K562 (cell line): Measurements from ENCODE around the gene PCGF6. TPM values are rescaled to one million over a fixed set of nuclear protein-coding genes. Genes with fewer than 3 reads are reported as not detected.

Experiments used
- ATAC-seq: fragments of 200-7000 bp; cut with Tn5 transposase; 3 replicates; pipeline ENCODE4 v1.9.1; 2020; ENCODE audit warnings: moderate library complexity
- BruUV-seq: library from RNA; stranded (reverse); fragments of 400-500 nt; replicated peaks from 2 replicates; lab custom pipeline; 2021; lab: Mats Ljungman, UMichigan
- CTCF ChIA-PET: fragments of 300-600 bp; formaldehyde crosslinking; extraction: SDS; loops from one replicate; lab custom pipeline; 2021; ENCODE audit warnings: low intra/inter-chr PET ratio; lab: Yijun Ruan, JAX
- POLR2A ChIA-PET: fragments of 300-600, 350-650 bp; sonication (Branson Sonifier 250); formaldehyde crosslinking; extraction: SDS; loops from one replicate; lab custom pipeline; 2021; ENCODE audit warnings: antibody characterized with exemption, inconsistent platforms; lab: Yijun Ruan, JAX
- DNase-seq, 4 experiments: peaks; one replicate each; pipeline versions ENCODE4 v3.0.0 to v3.0.0-alpha.2; 2011 to 2018; ENCODE audit warnings: low spot score in 3 of 4, mixed read lengths in 3 of 4; ENCODE audit errors: extremely low read depth in 1 of 4
- FAIRE-seq: peaks from 2 replicates; lab custom pipeline; 2011; peaks lifted over from hg19 to GRCh38; lab: Jason Lieb, UNC
- H2AFZ ChIP-seq: 2 replicates; pipeline ENCODE4 v1.6.0; 2011; ENCODE audit warnings: low read depth, low read length, control low read depth, inconsistent platforms
- H3K27ac ChIP-seq: fragments of 200-600 bp; 3 replicates; pipeline ENCODE4 v1.8.0; 2011; ENCODE audit warnings: low read depth, mild to moderate bottlenecking, control low read depth, inconsistent platforms, low read length, moderate library complexity, mixed read lengths; ENCODE audit errors: extremely low read depth
- H3K27me3 ChIP-seq, 2 experiments: fragments of 300-600 bp in 1 of 2; 2 replicates in 1 of 2; 3 replicates in 1 of 2; pipeline versions ENCODE4 v1.6.0 to v1.8.0; 2011; ENCODE audit warnings: inconsistent platforms in 2 of 2, low read length in 2 of 2, mild to moderate bottlenecking in 1 of 2, mixed read lengths in 1 of 2, moderate library complexity in 1 of 2; ENCODE audit not compliant: control insufficient read depth in 2 of 2, insufficient read depth in 2 of 2
- H3K36me3 ChIP-seq: fragments of 300-600 bp; 3 replicates; pipeline ENCODE4 v1.8.0; 2011; ENCODE audit warnings: mild to moderate bottlenecking, low read length, inconsistent platforms; ENCODE audit not compliant: control insufficient read depth, insufficient read depth
- H3K4me1 ChIP-seq, 2 experiments: fragments of 200-600 bp in 1 of 2; replicated peaks in 1 of 2; 2 replicates in 1 of 2; 3 replicates in 1 of 2; pipeline versions ENCODE4 v1.5.1 to v1.8.0; 2011; ENCODE audit warnings: inconsistent platforms in 2 of 2, low read length in 2 of 2, mild to moderate bottlenecking in 1 of 2, mixed read lengths in 1 of 2, moderate library complexity in 1 of 2; ENCODE audit not compliant: control insufficient read depth in 2 of 2, insufficient read depth in 2 of 2
- H3K4me2 ChIP-seq: 2 replicates; pipeline ENCODE4 v1.6.1; 2011; ENCODE audit warnings: low read length, control low read depth, inconsistent platforms, mixed read lengths; ENCODE audit not compliant: insufficient read depth
- H3K4me3 ChIP-seq: fragments of 200-600 bp; sonication (generic), shearing (Covaris generic); 2 replicates; pipeline ENCODE4 v1.5.1; 2016; ENCODE audit warnings: control low read depth, inconsistent platforms
- H3K79me2 ChIP-seq: fragments of 200-600 bp; 3 replicates; pipeline ENCODE4 v1.8.0; 2011; ENCODE audit warnings: low read length, inconsistent platforms; ENCODE audit not compliant: control insufficient read depth, insufficient read depth
- H3K9ac ChIP-seq, 2 experiments: 2 replicates each; pipeline versions ENCODE4 v1.6.0 to v1.6.1; 2011; ENCODE audit warnings: low read depth in 2 of 2, low read length in 2 of 2, control low read depth in 1 of 2, inconsistent platforms in 1 of 2, mild to moderate bottlenecking in 1 of 2, mixed read lengths in 1 of 2; ENCODE audit not compliant: insufficient read depth in 1 of 2
- H3K9me1 ChIP-seq: one replicate; pipeline ENCODE4 v1.6.0; 2011; ENCODE audit warnings: inconsistent platforms, mild to moderate bottlenecking, low read length, moderate library complexity; ENCODE audit not compliant: control insufficient read depth, insufficient read depth
- H3K9me3 ChIP-seq: replicated peaks from 2 replicates; pipeline ENCODE4 v1.5.1; 2011; ENCODE audit warnings: low read depth, low read length, inconsistent platforms; ENCODE audit not compliant: control insufficient read depth, insufficient read depth
- H4K20me1 ChIP-seq: replicated peaks from 2 replicates; pipeline ENCODE4 v1.6.1; 2011; ENCODE audit warnings: low read length, inconsistent platforms, mixed read lengths; ENCODE audit not compliant: control insufficient read depth, insufficient read depth
- GABPB2 ChIP-seq: fragments of 250-450 bp; sonication (Bioruptor Pico); conservative IDR thresholded peaks from 2 replicates; pipeline ENCODE4 v1.5.1; 2021; ENCODE audit warnings: mild to moderate bottlenecking
- MAFF ChIP-seq: IDR thresholded peaks from 2 replicates; pipeline ENCODE4 v1.6.1; 2012; ENCODE audit warnings: low read length, improper control_type of control experiment
- NFIC ChIP-seq: fragments of 450-650 bp; IDR thresholded peaks from 2 replicates; pipeline ENCODE4 v1.6.1; 2017; ENCODE audit warnings: mild to moderate bottlenecking, inconsistent platforms
- SMARCA4 ChIP-seq: fragments of 450-650 bp; IDR thresholded peaks from 2 replicates; pipeline ENCODE4 v1.6.1; 2016
- YBX1 ChIP-seq: fragments of 450-650 bp; IDR thresholded peaks from 2 replicates; pipeline ENCODE4 v1.7.1; 2016; ENCODE audit warnings: mild to moderate bottlenecking
- ZZZ3 ChIP-seq: fragments of 450-650 bp; IDR thresholded peaks from 2 replicates; pipeline ENCODE4 v1.6.1; 2016; ENCODE audit warnings: antibody characterized with exemption, mild to moderate bottlenecking, moderate library complexity
- WGBS: fragments of 100-300 bp; shearing (Covaris generic); methylation state at CpG from one replicate; pipeline ENCODE4 v1.1.6; 2016; ENCODE audit warnings: low coverage, mixed read lengths; ENCODE audit not compliant: insufficient coverage; ENCODE audit errors: missing lambda C conversion rate; 5-methylcytosine and 5-hydroxymethylcytosine counted together
- in situ Hi-C: fragments of 300-500 bp; cut with MboI; formaldehyde crosslinking; loops from 4 replicates; pipeline ENCODE4 v1.15.0; 2018; ENCODE audit warnings: inconsistent platforms, mixed read lengths
- intact Hi-C: fragments of 100-400 bp; cut with micrococcal nuclease; formaldehyde crosslinking; loops from 2 replicates; pipeline ENCODE4 v1.14.2; 2022
- polyA plus RNA-seq, 8 experiments: library from polyadenylated mRNA; depleted of rRNA in 4 of 8; stranded (reverse) in 5 of 8; unstranded in 3 of 8; fragments of >200 nt; fragmentation: Nextera tagmentation in 2 of 8; fragmentation: Illumina TruSeq in 1 of 8; extraction: Ambion mirVana in 2 of 8; extraction: Trizol in 1 of 8; gene quantifications; 2 replicates each; pipeline versions ENCODE4 v1.2.1 to v1.2.3, GENCODE V29; 2011 to 2014; ENCODE audit warnings: inconsistent platforms in 1 of 8, missing spikeins in 1 of 8
- total RNA-seq, 7 experiments: library from RNA; depleted of rRNA in 6 of 7; stranded (reverse); fragments of >200 nt in 6 of 7; fragmentation: Illumina TruSeq in 2 of 7; extraction: Trizol in 2 of 7; gene quantifications; 2 replicates each; pipeline versions ENCODE4 v1.2.1 to v1.2.3, GENCODE V29; 2011 to 2021; ENCODE audit warnings: low replicate concordance in 1 of 7
- TF ChIP-seq, protein P1 (sequence below), 3 experiments: IDR thresholded peaks in 2 of 3; conservative IDR thresholded peaks in 1 of 3; 2 replicates each; pipeline ENCODE4 v1.5.1; 2011 to 2012; ENCODE audit warnings: low read length in 3 of 3, mild to moderate bottlenecking in 3 of 3, control low read depth in 2 of 3, improper control_type of control experiment in 1 of 3, inconsistent platforms in 1 of 3, low read depth in 1 of 3, mixed read lengths in 1 of 3, moderate library complexity in 1 of 3; ENCODE audit not compliant: insufficient read depth in 2 of 3
- TF ChIP-seq, protein P2 (sequence below): fragments of 250-450 bp; sonication (Bioruptor Pico); IDR thresholded peaks from 2 replicates; pipeline ENCODE4 v1.8.0; 2021; ENCODE audit warnings: moderate library complexity, mild to moderate bottlenecking, inconsistent platforms
- TF ChIP-seq, protein P3 (sequence below): fragments of 150-350 bp; conservative IDR thresholded peaks from 2 replicates; pipeline ENCODE4 v1.6.1; 2014; ENCODE audit warnings: low read length

PCGF6 gene
- total and polyA plus RNA-seq, 9 of the 15 experiments (the other 6 are each of a cell fraction or from before 2014, with no cell fraction given): 8.4 to 24.6 (median 20.6) TPM

DNA sequence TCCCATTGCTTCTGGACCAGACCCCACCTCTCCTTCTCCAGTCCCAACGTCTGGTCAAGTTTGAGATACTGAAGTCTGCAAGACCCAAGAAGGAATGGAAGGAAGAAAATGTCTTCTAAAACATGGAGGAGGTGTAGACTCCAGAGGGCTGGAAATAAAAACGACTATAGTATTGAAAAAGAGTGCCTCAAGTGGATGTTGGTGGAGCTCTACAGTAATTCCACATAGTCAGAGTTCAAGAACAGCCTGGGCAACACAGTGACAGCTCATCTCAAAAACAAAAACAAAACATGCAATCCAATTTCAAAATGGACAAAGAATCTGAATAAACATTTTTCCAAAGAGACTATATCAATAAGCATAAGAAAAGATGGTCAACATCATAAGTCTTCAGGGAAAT lies 2.3 kb upstream of the PCGF6 start:
- intact Hi-C loops (loop anchor here (5.0 kb wide), 1 partner anchor 44 kb away; the partner anchor contains the start of genes ATP5MK and PDCD11), in situ Hi-C loops (no loop called here)
- FAIRE-seq (no peak), ATAC-seq (peak; percentile 61), DNase-seq (peak in 2 of 4 experiments; percentile 18 to 19)
- WGBS: 8% methylated on average over 2 of the region's 2 CpGs
- Histone ChIP-seq H3K27ac (no peak overlapping the region), H4K20me1 (no peaks in the 10 kb centered on the region), H3K4me2 (no peak overlapping the region), H2AFZ (peak overlapping the region; percentile 88), H3K27me3 (no peaks in the 10 kb centered on the region), H3K4me1 (peaks cover 0 to 21% of the 10 kb centered on the region in 2 experiments; a peak in 3 of 5 replicates), H3K36me3 (peaks cover 8% of the 10 kb centered on the region; the same call in 1 of the 3 replicates), H3K9me1 (no peaks in the 10 kb centered on the region), H3K9me3 (no peaks in the 10 kb centered on the region), H3K9ac (no peak overlapping the region), H3K4me3 (no peak overlapping the region), H3K79me2 (peaks cover 30% of the 10 kb centered on the region)
- POLR2A ChIA-PET: interaction anchor here (0.7 kb wide), 1 partner anchor 14 kb away, joined by 6 read pairs; no protein-coding TSS in a partner anchor
- TF ChIP-seq SMARCA4 (peak; percentile 21; the same call in 1 of the 2 replicates), ZZZ3 (no peak), YBX1 (no peak), NFIC (no peak), GABPB2 (CRISPR knock-in tag) (no peak), MAFF (no peak)
- TF ChIP-seq, protein P1, sequence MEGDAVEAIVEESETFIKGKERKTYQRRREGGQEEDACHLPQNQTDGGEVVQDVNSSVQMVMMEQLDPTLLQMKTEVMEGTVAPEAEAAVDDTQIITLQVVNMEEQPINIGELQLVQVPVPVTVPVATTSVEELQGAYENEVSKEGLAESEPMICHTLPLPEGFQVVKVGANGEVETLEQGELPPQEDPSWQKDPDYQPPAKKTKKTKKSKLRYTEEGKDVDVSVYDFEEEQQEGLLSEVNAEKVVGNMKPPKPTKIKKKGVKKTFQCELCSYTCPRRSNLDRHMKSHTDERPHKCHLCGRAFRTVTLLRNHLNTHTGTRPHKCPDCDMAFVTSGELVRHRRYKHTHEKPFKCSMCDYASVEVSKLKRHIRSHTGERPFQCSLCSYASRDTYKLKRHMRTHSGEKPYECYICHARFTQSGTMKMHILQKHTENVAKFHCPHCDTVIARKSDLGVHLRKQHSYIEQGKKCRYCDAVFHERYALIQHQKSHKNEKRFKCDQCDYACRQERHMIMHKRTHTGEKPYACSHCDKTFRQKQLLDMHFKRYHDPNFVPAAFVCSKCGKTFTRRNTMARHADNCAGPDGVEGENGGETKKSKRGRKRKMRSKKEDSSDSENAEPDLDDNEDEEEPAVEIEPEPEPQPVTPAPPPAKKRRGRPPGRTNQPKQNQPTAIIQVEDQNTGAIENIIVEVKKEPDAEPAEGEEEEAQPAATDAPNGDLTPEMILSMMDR (IDR thresholded peaks at IDR 0.05 in 2 of 3, conservative IDR thresholded peaks at IDR 0.05 in 1 of 3; ENCODE audit: insufficient read depth in 2 of 3, low read depth in 1 of 3, low read length in 3 of 3): peak in 1 of 3 experiments; percentile 31; a peak in 2 of 6 replicates
- TF ChIP-seq, protein P2, sequence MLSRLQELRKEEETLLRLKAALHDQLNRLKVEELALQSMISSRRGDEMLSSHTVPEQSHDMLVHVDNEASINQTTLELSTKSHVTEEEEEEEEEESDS (CRISPR knock-in tag): no peak
- TF ChIP-seq, protein P3, sequence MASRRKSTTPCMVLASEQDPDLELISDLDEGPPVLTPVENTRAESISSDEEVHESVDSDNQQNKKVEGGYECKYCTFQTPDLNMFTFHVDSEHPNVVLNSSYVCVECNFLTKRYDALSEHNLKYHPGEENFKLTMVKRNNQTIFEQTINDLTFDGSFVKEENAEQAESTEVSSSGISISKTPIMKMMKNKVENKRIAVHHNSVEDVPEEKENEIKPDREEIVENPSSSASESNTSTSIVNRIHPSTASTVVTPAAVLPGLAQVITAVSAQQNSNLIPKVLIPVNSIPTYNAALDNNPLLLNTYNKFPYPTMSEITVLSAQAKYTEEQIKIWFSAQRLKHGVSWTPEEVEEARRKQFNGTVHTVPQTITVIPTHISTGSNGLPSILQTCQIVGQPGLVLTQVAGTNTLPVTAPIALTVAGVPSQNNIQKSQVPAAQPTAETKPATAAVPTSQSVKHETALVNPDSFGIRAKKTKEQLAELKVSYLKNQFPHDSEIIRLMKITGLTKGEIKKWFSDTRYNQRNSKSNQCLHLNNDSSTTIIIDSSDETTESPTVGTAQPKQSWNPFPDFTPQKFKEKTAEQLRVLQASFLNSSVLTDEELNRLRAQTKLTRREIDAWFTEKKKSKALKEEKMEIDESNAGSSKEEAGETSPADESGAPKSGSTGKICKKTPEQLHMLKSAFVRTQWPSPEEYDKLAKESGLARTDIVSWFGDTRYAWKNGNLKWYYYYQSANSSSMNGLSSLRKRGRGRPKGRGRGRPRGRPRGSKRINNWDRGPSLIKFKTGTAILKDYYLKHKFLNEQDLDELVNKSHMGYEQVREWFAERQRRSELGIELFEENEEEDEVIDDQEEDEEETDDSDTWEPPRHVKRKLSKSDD: no peak
- CTCF ChIA-PET: interaction anchor here (0.7 kb wide), 1 partner anchor 441 kb away, joined by 3 read pairs; no protein-coding TSS in a partner anchor
- no TSS peak for BruUV-seq
